Measurements from ENCODE around the gene ARHGEF6.

ARHGEF6 gene

GRCh38 chrX:136768469-136769084 lies 12.2 kb downstream of the ARHGEF6 start (continued):
- TF ChIP-seq ZNF521 (tag by site-specific recombination; IDR thresholded peaks at IDR 0.05) (no peak), ZNF704 (tag by site-specific recombination; IDR thresholded peaks at IDR 0.05) (no peak), ZNF202 (tag by site-specific recombination; IDR thresholded peaks at IDR 0.05; ENCODE audit: borderline replicate concordance) (no peak), ZNF132 (tag by site-specific recombination; IDR thresholded peaks at IDR 0.05; ENCODE audit: borderline replicate concordance) (no peak), KLF17 (tag by site-specific recombination; IDR thresholded peaks at IDR 0.05) (peak; percentile 50; the same call in 1 of the 2 replicates), ZNF280C (tag by site-specific recombination; IDR thresholded peaks at IDR 0.05) (no peak), ZNF670 (tag by site-specific recombination; IDR thresholded peaks at IDR 0.05; ENCODE audit: low read depth) (no peak), KLF16 (tag by site-specific recombination; IDR thresholded peaks at IDR 0.05) (no peak), ZNF513 (tag by site-specific recombination; IDR thresholded peaks at IDR 0.05) (no peak), ZNF585B (tag by site-specific recombination; IDR thresholded peaks at IDR 0.05) (no peak), ZNF560 (tag by site-specific recombination; IDR thresholded peaks at IDR 0.05; ENCODE audit: borderline replicate concordance) (no peak), ZNF391 (tag by site-specific recombination; IDR thresholded peaks at IDR 0.05; ENCODE audit: borderline replicate concordance, low read depth) (no peak), YY1 (tag by site-specific recombination; IDR thresholded peaks at IDR 0.05) (no peak), ZNF302 (tag by site-specific recombination; IDR thresholded peaks at IDR 0.05; ENCODE audit: low read depth) (no peak), PBX3 (CRISPR knock-in tag; IDR thresholded peaks at IDR 0.05) (no peak), ZNF660 (tag by site-specific recombination; IDR thresholded peaks at IDR 0.05) (peak; percentile 84), ZNF555 (tag by site-specific recombination; conservative IDR thresholded peaks at IDR 0.05) (no peak), ZFP37 (tag by site-specific recombination; IDR thresholded peaks at IDR 0.05) (no peak), OSR2 (tag by site-specific recombination; IDR thresholded peaks at IDR 0.05) (peak; percentile 97), ZNF654 (tag by site-specific recombination; IDR thresholded peaks at IDR 0.05; ENCODE audit: low read depth) (0 out of 2 replicates have a peak, but pooled peaks have one; percentile 5), ZNF530 (tag by site-specific recombination; IDR thresholded peaks at IDR 0.05; ENCODE audit: low read depth) (no peak), ZNF692 (tag by site-specific recombination; IDR thresholded peaks at IDR 0.05) (no peak; the same call in 1 of the 2 replicates), BCL11A (tag by site-specific recombination; IDR thresholded peaks at IDR 0.05; ENCODE audit: low read depth) (no peak), ZNF544 (tag by site-specific recombination; IDR thresholded peaks at IDR 0.05) (no peak), SCRT2 (tag by site-specific recombination; IDR thresholded peaks at IDR 0.05) (no peak), ZNF433 (tag by site-specific recombination; IDR thresholded peaks at IDR 0.05; ENCODE audit: low read depth) (no peak), AEBP2 (tag by site-specific recombination; IDR thresholded peaks at IDR 0.05; ENCODE audit: borderline replicate concordance) (no peak), RBAK (tag by site-specific recombination; IDR thresholded peaks at IDR 0.05) (no peak), ZNF292 (tag by site-specific recombination; IDR thresholded peaks at IDR 0.05; ENCODE audit: borderline replicate concordance, low read depth) (no peak), ZNF558 (tag by site-specific recombination; IDR thresholded peaks at IDR 0.05) (no peak), ZFP41 (tag by site-specific recombination; IDR thresholded peaks at IDR 0.05; ENCODE audit: borderline replicate concordance) (no peak)

All from HEK293 (cell line).